ENCODE data around the gene PHYHD1. TPM values are rescaled to one million over a fixed set of nuclear protein-coding genes. Genes with fewer than 3 reads are reported as not detected.

PHYHD1 gene
- total and polyA plus RNA-seq, 2 of the 4 experiments (the other 2 are of a cell fraction): 2.2 to 8.4 TPM

DNA sequence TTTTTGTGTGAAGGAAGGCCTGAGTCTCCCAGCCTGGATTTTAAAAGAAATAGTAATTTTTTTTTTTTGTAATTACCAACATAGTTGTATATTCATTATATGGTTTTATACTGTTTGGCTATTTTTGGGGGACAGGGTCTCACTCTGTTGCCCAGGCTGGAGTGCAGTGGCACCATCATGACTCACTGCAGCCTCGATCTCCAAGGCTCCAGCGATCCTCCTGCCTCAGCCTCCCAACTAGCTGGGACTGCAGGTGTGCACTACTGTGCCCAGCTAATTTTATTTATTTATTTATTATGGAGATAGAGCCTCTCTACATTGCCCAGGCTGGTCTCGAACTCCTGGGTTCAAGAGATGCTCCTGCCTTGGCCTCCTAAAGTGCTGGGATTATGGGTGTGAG, 33.7 kb upstream of the PHYHD1 start:
- Histone ChIP-seq H3K9ac (ENCODE audit: low read depth, low read length) (no peak overlapping the region), H3K27me3 (ENCODE audit: control insufficient read depth, insufficient read depth, low read length) (no peaks in the 10 kb centered on the region), H2BK20ac (ENCODE audit: low read depth, low read length) (no peak overlapping the region), H4K8ac (ENCODE audit: low read depth in 2 of 2, low read length in 2 of 2) (no peak overlapping the region), H2AFZ (replicated peaks; ENCODE audit: low read length, poor library complexity) (no peak overlapping the region), H4K5ac (ENCODE audit: low read depth, low read length) (no peak overlapping the region), H4K20me1 (ENCODE audit: insufficient read depth, low read length) (peaks cover 46% of the 10 kb centered on the region), H3K27ac (ENCODE audit: insufficient read depth, low read length) (no peak overlapping the region), H2BK15ac (ENCODE audit: low read depth, low read length) (no peak overlapping the region), H3K23ac (ENCODE audit: low read depth, low read length) (no peak overlapping the region), H3K4me1 (ENCODE audit: control insufficient read depth, insufficient read depth, low read length) (peaks cover 23% of the 10 kb centered on the region), H3K79me1 (ENCODE audit: low read depth in 1 of 2, low read length in 2 of 2) (peaks cover 25 to 81% of the 10 kb centered on the region in 2 experiments), H3K9me1 (ENCODE audit: insufficient read depth, low read length) (peaks cover 38% of the 10 kb centered on the region), H2BK5ac (ENCODE audit: low read depth, low read length, poor library complexity, severe bottlenecking) (no peak overlapping the region), H2BK120ac (ENCODE audit: low read depth, low read length) (no peak overlapping the region), H3K9me3 (ENCODE audit: control insufficient read depth, insufficient read depth, low read length) (no peaks in the 10 kb centered on the region), H3K4me3 (ENCODE audit: insufficient read depth, low read depth, low read length) (no peak overlapping the region), H3K14ac (replicated peaks; ENCODE audit: low read depth, low read length) (no peak overlapping the region), H3K4ac (ENCODE audit: low read depth, low read length) (0 out of 2 replicates have a peak overlapping the region, but pooled peaks have one; percentile 25), H3K56ac (ENCODE audit: extremely low read depth, insufficient read depth, low read length) (no peak overlapping the region), H3K18ac (ENCODE audit: low read depth, low read length) (no peak overlapping the region), H3K36me3 (ENCODE audit: control insufficient read depth, insufficient read depth, low read length) (peaks cover 45% of the 10 kb centered on the region), H4K91ac (ENCODE audit: insufficient read depth, low read depth, low read length) (no peak overlapping the region), H3K4me2 (ENCODE audit: low read depth, low read length) (no peak overlapping the region), H2AK9ac (replicated peaks; ENCODE audit: low read depth, low read length, poor library complexity) (no peak overlapping the region), H2AK5ac (ENCODE audit: low read depth, low read length) (no peak overlapping the region)
- no TSS peak for BruUV-seq (replicated peaks)
- in situ Hi-C loops (cut with MboI; ENCODE audit: low sequenced_read_pairs): no loop called here
- CTCF ChIA-PET: no interaction called here
- DNase-seq: no peak
- TF ChIP-seq NFE2L2 (IDR thresholded peaks at IDR 0.05; ENCODE audit: low read depth, low read length) (no peak), CHD1 (IDR thresholded peaks at IDR 0.05; ENCODE audit: low read depth, low read length) (no peak), RFX5 (IDR thresholded peaks at IDR 0.05; ENCODE audit: low read depth, low read length) (no peak), RCOR1 (IDR thresholded peaks at IDR 0.05; ENCODE audit: insufficient replicate concordance, low read length) (no peak), MXI1 (IDR thresholded peaks at IDR 0.05; ENCODE audit: borderline replicate concordance, low read depth, low read length) (no peak), CEBPB (IDR thresholded peaks at IDR 0.05; ENCODE audit: low read depth, low read length) (no peak), MAZ (IDR thresholded peaks at IDR 0.05; ENCODE audit: borderline replicate concordance, low read depth, low read length) (no peak), MAFK (IDR thresholded peaks at IDR 0.05; ENCODE audit: low read depth, low read length) (no peak)
- TF ChIP-seq, protein P1, sequence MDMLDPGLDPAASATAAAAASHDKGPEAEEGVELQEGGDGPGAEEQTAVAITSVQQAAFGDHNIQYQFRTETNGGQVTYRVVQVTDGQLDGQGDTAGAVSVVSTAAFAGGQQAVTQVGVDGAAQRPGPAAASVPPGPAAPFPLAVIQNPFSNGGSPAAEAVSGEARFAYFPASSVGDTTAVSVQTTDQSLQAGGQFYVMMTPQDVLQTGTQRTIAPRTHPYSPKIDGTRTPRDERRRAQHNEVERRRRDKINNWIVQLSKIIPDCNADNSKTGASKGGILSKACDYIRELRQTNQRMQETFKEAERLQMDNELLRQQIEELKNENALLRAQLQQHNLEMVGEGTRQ (IDR thresholded peaks at IDR 0.05; ENCODE audit: low read depth, low read length): no peak
- intact Hi-C loops (cut with micrococcal nuclease): no loop called here
- POLR2A ChIA-PET (ENCODE audit: unreplicated experiment): no interaction called here
- no peak for ATAC-seq (ENCODE audit: low read depth)
- dilution Hi-C loops (cut with HindIII; ENCODE audit: low sequenced_read_pairs, unreplicated experiment): no loop called here
- 80% methylated on average over 1 of the region's 3 CpGs; no CpG with 5 or more reads in 1 of the 2 experiments for WGBS, 2 experiments (ENCODE audit: extremely low coverage in 2 of 2, insufficient read length in 1 of 2)
